GM19328 (cell line): Measurements from ENCODE around the gene ISCA2.
"Not testable (repeated sequence)": the region's sequence is repeated elsewhere in the genome, so short reads cannot be mapped to it uniquely, and the experiment has no call there.

Experiments
- ATAC-seq: cut with Tn5 transposase; IDR thresholded peaks from one replicate; pipeline ENCODE4 v1.9.1; 2021; ENCODE audit warnings: mild to moderate bottlenecking, moderate library complexity; ENCODE audit not compliant: unreplicated experiment

Gene ISCA2, protein sequence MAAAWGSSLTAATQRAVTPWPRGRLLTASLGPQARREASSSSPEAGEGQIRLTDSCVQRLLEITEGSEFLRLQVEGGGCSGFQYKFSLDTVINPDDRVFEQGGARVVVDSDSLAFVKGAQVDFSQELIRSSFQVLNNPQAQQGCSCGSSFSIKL

DNA sequence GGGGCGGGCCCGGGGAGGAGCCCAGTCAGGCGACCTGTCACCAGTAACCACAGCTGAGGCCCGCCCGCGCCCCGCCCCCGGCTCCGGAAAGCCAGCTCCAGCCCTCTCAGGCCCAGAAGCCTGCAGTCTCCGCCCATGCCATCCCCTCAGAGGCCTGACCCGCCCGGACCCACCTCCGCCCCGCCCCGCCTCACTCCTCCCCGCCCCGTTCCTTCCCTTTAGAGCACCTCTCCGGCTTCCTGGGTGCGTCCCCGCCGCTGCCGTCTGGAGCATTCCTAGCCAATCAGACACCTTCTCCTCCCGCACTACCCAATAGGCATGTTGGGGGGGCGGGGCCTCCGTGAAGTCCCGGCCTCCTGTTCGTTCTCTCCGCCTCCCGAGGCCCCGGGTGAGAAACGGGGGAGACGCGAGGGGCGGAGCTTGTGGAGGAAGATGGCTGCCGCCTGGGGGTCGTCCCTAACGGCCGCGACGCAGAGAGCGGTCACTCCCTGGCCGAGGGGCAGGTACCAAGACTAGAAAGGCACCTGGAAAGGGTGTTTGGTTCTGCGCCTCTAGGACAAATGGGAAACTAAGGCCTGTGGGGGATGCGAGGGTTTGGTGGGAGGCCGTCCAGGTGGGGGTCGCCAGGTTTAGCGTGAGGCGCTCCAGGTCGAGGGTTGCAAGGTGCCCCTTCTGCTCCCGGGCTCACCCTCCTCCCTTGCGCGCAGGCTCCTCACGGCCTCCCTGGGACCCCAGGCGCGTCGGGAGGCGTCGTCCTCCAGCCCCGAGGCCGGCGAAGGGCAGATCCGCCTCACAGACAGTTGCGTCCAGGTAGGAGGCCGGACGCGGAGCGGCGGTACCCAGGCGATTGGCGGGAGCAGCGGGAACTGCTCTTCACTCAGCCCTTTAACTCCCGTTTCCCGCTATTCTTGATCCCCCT lies at the start of gene ISCA2:
TSS of gene ISCA2 (plus strand) at position 423 of the 919 bp plus-strand sequence. CDS start at position 433, 10 bp downstream.
- ATAC-seq, result peak; percentile 87

DNA sequence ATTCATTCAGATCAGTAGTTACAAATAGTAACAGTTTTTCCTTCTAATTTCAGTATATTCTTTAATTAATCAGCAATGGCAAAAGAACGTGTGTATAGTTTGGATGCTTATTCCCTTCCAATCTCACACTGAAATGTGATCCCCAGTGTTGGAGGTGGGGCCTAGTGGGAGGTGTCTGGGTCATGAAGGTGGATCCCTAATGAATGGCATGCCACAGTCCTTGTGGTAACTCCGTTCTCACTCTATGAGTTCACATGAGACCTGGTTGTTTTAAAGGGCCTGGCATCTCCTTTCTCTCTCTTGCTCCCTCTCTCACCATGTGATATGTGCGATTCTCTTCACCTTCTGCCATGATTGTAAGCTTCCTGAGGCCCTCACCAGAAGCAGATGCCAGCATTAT lies 48.7 kb upstream of the ISCA2 start:
- no peak for ATAC-seq

DNA sequence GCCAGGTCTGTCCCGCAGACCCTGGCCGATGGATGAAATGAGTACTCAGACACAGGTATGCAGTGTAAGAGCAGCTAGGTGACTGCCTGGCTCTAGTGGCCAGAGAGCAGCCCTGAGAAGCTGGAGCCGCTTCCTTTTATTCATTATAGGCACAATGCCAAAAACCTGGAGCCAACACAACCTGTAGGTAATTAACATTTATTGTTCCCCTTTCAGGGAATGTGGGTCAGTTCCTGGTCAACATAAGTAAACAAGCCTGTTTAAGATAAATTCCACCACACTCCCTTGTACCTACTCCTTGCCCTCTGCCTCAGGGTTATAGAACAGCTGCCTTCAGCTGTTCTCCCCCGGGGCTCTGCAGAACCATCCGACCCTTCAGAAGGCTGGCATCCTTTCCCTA lies 39.2 kb upstream of the ISCA2 start:
- not testable (repeated sequence) for ATAC-seq

DNA sequence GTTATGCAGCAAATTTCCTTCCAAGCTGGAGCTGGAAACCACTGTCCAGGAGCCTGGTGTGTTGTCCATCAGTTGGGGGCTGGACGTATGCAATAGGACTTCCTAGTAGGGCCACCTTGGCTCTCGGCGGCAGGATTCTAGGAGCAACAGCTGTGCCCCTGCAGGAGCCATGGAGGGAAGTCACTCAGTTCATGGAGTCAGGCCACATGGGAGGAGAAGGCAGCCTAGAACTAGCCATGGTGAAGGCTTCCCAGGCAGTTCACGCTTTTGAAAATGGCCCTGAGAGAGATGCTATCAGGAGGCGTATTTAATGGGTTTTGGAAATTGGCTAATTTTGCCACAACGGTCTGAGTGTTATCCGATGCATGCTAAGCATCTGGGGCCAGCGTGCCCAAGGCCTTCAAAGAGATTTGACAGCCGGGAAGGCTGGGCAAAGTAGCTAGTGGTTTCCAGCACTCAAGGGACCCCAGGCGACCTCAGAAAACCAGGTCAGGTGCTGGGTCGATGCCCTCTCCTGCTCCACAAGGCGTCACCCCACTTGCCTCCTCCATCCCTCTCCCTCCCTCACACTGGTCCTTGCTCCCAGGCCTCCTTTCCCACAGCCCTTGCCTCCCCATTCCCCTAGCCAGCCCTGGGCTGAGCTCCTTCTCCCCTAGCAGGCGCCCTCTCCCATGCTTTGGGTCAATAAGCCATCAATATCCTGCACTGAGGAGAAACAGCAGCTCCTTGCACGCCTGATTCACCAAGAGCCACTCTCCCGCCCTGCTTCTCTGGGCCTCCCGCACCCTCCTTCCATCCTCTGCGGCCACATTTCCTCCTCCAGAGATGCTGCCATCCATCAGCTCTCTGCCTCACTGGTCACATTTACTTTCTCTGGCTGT lies 36.6 kb upstream of the ISCA2 start:
- ATAC-seq, result no peak

DNA sequence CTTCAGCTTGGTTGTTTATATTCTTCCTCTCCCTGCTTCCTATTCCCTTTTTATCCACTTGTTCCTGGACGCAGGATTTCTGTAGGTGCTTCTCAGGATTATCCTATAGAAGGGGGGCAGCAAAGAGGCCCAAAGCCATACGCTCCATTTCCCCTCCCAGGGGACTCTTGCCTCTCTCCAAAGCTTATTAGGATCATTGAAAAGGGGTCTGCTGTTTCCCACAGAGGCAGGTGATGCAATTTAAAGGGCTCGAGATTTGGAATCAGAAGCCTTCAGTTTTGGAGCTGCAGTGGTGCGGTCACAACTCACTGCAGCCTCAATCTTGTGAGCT lies 36.0 kb upstream of the ISCA2 start:
- ATAC-seq, result no peak

DNA sequence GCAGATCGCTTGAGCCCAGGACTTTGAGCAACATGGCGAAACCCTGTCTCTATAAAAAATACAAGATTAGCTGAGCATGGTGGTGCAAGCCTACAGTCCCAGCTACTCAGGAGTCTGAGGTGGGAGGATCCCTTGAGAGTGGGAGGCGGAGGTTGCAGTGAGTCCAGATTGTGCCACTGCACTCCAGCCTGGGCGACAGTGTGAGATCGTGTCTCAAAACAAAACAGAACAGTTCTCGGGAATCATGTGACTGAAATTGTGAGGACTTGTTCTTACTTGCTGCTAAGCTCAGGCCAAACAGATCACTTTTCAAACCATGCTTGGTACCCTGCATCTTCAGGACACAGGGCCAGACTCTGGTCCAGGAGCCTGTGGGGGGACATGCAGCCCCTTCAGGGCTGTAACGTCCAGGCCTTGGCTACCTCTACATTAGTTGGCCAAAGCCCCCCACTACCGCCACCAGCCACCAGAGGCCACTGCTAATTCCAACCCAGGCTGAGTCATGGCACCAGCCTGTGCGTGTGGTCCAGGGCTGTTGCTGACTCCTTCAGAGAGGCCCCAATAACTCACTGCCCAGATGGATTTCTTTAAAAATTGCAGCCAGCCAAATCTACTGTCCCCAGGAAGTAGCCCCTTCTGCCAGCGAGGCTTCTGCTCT lies 34.1 kb upstream of the ISCA2 start:
- no peak for ATAC-seq

DNA sequence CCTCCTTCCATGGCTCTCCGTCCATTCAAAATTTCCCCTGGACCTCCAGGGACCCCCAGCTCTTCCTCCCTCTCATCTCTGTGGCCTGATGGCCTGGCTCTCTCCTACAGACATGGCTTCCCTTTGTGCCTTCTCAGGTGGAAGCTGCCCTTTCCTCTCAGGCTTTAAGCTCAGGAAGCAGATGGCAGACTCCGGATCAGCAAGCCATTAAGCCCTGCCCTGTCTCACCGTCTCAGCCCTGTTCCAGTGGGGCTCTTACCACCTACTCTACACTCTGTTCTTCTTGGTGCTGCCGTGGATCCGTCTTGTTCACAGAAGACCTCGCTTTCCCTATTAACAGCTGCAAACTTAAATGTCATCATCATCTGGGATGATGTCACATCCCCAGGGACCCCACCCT lies 33.6 kb upstream of the ISCA2 start:
- no peak for ATAC-seq

DNA sequence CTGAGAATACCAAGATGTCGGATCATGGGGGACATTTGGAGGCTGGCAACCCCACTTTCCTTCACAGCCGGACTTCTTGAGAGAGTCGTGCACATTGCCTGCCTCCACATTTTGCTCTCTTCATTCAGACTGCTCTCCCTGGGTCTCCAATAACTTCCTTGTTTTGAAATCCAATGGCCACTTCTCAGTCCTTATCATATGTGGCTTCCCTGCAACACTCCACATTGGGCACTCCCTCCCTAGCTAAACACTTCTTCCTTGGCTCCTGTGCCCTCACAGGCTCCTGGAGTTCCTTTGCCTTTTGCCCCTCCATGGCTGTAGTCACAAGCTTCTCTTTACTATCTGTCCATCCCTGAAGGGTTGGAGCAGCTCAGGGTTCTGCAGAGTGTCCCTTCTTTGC lies 30.6 kb upstream of the ISCA2 start:
- ATAC-seq, result no peak

DNA sequence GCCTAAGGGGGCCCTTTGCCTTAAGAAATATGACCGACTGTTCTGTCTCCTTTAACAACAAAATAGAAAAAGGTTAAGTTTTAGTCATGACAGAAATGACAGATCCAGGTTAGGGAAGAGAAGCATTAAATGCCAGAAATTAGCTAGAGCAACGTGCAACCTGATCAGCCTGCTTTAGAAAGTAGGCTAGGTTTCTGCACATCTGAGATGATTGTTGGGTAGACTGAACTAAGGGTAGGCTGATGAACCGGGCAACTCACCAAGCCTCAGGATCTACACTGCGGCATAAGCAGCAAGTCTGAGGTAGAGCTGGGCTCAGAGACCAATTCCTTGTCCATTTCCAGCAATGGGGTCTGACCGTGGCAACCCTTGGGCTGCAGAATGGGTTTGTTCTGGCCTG lies 29.9 kb upstream of the ISCA2 start:
- ATAC-seq, result no peak

DNA sequence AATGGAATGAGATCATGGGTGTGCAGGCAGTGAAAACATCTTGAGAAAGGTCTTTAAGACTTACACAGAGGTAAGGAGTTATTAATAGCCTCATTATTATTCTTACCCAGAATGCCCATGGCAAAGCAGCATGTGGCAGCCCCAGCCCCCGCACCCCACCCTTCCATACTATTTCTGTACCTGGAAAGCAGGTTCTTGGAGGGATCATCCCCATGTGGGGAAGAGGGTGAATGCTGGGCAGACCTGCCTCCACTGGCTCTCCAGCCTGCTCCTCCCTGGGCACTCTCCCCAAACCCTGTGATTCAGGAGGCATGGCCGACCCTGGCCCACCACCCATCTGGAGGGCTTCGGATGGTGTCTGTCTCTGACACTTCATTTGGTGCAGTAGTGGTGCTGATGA lies 28.8 kb upstream of the ISCA2 start:
- no peak for ATAC-seq

DNA sequence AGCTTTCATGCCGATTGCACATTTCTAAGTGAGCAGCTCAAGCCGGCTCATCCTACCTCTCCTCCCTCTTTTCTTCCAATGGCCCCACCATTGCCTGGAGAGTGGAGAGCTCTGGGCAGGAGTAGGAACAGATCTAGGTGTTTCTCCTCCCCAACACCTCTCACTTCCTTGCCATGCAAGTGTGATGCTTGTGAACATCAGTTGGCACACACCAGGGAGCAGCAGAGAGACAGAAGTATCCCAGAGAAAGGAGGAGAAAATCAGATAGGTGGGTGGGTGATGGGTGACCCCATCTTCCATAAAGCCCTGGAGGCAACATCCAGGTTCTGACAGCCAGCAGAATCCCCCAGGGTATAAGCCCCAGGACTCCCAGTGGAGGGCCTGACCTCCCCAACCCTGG lies 28.2 kb upstream of the ISCA2 start:
- no peak for ATAC-seq

DNA sequence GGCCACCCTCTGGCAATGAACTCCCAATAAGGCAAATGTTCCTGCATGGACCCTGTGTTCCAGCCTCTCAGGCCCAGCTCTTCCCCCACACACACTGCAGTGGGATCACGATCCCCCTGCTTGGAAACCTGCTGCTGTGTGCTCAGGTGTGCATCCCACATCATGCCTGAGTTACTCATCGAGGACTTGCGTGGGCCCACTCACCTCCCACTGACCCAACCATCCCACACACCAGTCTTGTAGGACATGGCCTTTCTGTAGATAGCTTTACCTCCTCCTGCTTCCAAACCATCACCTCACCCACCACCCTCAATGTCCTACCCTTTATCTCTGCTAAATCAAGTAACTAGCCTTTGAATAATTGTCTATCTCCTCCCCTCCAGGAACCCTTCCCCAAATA lies 25.1 kb upstream of the ISCA2 start:
- no peak for ATAC-seq

DNA sequence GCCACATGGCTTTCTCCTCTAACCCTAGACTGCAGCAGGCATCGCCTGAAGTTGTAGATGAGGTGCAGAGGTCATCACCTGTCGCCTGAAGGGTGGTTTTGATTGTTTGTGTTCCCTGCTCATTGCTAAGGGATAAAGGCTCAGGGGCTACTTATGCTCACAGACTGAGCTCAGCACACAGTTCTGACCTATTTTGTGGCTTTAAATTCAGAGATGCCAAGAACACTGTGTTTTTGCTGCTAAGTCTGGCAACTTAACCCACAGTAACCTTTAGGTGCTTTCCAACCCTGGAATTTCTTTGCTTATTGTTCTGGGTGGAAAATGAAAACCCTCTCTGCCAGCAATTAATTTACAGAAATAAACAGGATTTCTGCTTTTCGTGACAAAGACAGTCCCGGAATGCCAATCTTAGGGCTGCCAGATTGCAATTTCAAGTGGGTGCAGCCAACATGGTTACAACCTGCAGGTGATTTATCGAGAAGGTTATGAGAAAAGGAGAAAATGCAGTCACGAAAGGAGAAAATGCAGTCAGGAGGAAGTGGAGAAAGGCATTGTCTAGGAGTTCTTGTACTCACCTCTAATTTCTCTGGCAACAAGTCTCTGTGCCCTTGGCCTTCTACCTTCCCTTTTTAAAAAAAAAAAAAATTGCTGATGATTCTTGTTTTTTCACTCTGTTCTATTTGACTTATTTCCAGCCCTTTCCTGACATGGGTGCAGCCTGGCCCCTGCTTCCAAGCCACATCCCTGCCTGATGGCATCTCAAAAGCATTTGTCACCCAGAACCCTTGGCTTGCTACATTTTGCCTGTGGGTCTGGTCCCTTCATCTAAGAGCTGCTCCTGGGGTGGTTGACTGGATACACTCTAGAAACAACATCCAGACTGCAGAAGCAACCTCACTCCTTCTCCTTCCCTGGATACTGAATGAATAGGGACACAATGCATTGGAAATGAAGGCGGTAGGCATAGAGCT lies 23.7 kb upstream of the ISCA2 start:
- ATAC-seq, result no peak

DNA sequence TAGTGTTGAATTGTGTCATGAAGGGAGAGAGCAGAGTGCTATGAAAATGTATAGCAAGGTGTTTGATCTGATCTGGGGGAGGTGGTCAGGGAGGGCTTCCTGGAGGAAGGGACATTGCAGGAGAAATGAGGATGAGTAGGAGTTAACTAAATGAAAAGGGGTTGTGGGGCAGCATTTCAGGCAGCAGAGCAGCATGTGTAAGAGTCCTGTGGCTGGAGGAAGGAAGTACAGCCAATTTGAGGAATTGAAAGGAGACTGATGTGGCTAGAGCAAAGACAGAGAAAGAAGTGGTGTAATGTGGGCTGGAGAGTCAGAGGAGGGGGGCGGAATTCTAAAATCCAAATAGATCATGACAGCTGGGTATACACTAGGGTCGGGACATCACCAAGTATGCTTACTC lies 21.0 kb upstream of the ISCA2 start:
- ATAC-seq, result no peak

DNA sequence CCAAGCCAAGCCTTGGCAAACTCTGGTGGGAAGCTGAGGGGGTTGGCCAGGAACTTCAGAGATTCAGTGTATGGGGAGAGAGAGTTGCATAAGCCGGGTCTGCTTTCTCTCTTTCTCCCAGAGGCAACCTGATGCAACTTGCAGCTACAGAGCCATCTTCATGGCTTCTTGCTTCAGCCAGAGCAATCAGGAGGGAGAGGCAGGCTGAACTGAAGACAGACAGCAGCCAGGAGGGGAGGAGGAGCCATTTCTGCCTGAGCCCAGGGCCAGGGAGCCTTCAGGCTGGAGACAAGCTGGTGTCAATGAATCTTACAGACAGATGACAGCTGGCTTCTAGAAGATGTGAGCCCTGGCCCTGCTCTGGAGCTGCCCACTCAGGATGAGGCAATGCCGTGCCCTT lies 19.2 kb upstream of the ISCA2 start:
- ATAC-seq, result no peak

DNA sequence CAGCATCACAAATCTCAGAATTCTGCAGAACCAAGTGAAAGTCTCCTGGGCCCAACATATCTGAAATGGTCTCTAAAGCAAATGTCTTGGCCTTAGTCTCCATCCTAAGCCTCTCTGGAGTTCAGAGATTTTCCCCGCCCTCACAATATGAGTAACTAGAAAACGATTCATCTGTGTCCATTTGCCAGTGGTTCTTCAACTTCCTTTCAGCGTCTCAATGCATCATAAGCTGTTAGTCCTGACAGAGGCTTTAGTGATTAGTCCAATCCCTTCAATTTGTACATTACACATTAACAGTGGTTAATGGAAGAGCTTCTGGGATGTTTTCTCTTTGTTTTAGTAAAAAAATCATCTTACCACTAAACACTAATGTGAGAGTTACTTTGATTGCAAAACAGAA lies 17.9 kb upstream of the ISCA2 start:
- ATAC-seq, result no peak

DNA sequence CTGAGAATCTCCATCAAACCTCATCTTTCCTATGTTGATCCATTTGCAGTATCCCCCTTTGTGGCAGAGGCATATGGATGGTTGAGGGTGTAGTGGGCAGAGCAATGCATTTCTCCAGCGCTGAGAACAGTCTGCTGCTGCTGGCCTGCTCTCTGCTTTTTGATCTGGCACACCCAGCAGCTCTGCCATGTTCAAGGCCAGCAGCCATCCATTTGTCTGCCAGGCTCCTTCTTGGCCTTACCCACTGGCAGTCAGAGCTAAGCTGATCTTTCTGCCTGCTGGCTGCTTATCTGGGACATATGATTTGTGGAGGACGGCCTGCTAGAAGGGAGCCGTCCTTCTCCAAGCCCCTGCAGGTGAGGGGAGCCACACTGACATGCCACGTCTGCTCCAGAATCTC lies 17.5 kb upstream of the ISCA2 start:
- ATAC-seq, result no peak

DNA sequence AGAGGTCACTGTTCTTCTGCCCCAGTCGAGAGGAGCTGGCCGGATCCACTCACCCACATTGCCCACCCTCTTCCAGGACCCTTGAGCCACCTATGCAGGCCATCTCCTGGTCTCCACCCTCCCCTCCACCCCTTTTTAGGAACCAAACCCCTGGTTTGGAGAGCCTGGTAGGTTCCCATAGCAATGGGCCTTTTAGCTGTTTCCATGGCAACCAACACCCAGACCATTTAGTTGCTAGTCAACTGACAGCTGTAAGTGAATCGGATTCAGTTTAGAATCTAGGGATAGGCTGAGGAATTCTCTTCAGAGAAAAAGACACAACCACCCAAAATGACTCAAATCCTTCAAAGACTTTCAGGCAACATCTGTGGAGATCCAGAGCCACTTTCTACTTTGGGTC lies 17.0 kb upstream of the ISCA2 start:
- no peak for ATAC-seq

DNA sequence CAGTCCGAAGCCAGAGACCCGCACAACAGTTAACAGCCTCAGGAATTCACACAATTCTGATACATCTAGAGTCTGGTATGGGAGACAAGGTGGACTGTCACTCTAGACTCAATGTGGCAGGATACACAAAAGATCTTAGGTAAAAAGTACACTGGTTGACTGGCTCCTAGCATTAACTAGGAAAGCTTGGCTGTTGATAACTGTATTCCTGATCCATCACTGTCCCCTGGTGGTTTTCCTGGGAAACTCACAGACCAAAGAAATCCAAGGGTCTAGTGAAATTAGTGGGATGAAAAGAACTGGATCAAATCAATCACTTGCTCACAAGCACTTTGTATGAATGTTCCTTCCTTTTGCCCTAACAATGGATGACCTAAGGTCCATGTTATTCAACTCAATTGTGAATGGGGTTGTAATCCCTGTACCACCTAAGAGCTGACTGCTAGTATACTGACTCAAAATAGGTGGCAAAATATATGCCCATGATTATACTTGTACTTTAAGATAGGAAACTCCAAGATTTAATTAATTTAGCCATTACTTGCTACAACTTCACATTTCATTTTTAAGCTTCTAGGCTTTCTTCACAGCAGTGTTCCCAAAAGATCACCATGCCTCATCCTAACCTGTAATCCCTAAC lies 14.4 kb upstream of the ISCA2 start:
- ATAC-seq, result no peak

DNA sequence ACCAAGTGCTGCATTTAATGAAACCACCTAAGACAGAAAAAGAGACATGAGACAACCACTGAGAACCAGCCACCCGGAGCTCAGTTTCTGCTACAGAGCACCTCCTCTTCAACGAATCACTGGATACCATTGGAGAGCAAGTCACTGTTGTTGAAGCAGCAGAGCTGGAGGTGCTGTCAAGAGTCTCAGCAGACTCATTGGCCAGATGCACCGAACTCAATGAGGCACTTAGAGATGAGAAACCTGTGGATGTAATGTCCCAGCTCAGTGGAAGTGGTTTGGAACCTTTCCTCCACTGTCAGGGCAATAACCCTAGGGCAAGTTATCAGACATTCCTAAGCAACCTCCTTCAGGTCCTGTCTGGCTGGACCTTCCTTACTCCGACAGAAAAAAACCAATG lies 13.5 kb upstream of the ISCA2 start:
- no peak for ATAC-seq
